Naive thymus-derived CD4-positive, alpha-beta T cell (primary cell): ENCODE data around the gene HAS3. TPM values are rescaled to one million over a fixed set of nuclear protein-coding genes. Genes with fewer than 3 reads are reported as not detected.

Source experiments
- ATAC-seq: fragments of 150-1000 bp; cut with Tn5 transposase; 2 replicates; pipeline ENCODE4 v1.10.0; 2021; ENCODE audit warnings: mild to moderate bottlenecking, moderate library complexity
- CTCF ChIA-PET: fragments of 350-600 bp; sonication (Branson Sonifier 250); formaldehyde crosslinking; loops from one replicate; lab custom pipeline; 2021; ENCODE audit warnings: antibody characterized with exemption; lab: Charles Lee
- POLR2A ChIA-PET: fragments of 350-600 bp; sonication (Branson Sonifier 250); formaldehyde crosslinking; loops from one replicate; lab custom pipeline; 2021; ENCODE audit warnings: antibody characterized with exemption, inconsistent platforms; lab: Charles Lee
- DNase-seq, 9 donors: peaks; one replicate each; pipeline versions ENCODE4 v3.0.0 to v3.0.0-alpha.2; 2020 to 2022; ENCODE audit warnings: mixed read lengths in 1 of 9
- H3K27ac ChIP-seq: one replicate; pipeline ENCODE4 v1.7.0; 2013; ENCODE audit warnings: mild to moderate bottlenecking, low read depth, low read length, moderate library complexity
- H3K27me3 ChIP-seq, 2 donors: one replicate each; pipeline ENCODE4 v1.7.0; 2013; ENCODE audit warnings: low read length in 2 of 2, mild to moderate bottlenecking in 2 of 2, moderate library complexity in 2 of 2; ENCODE audit not compliant: control insufficient read depth in 2 of 2, insufficient read depth in 2 of 2
- H3K36me3 ChIP-seq, 3 experiments: 1 replicate in 2 of 3; 2 replicates in 1 of 3; pipeline ENCODE4 v1.7.0; 2013; ENCODE audit warnings: low read length in 3 of 3, mild to moderate bottlenecking in 3 of 3, moderate library complexity in 1 of 3; ENCODE audit not compliant: insufficient read depth in 3 of 3, control insufficient read depth in 2 of 3
- H3K4me1 ChIP-seq, 2 donors: one replicate each; pipeline ENCODE4 v1.7.0; 2013; ENCODE audit warnings: low read length in 2 of 2, mild to moderate bottlenecking in 2 of 2, moderate library complexity in 1 of 2; ENCODE audit not compliant: control insufficient read depth in 2 of 2, insufficient read depth in 2 of 2
- H3K4me3 ChIP-seq: 2 replicates; pipeline ENCODE4 v1.7.0; 2013; ENCODE audit warnings: mild to moderate bottlenecking, low read length
- H3K9me3 ChIP-seq, 3 experiments: 1 replicate in 2 of 3; 2 replicates in 1 of 3; pipeline ENCODE4 v1.7.0; 2013; ENCODE audit warnings: low read length in 3 of 3; ENCODE audit not compliant: control insufficient read depth in 2 of 3
- H3K27ac Mint-ChIP-seq, 9 donors: one replicate each; pipeline ENCODE4 v1.8.0; 2020 to 2022; ENCODE audit warnings: mixed read lengths in 9 of 9, mild to moderate bottlenecking in 8 of 9, moderate library complexity in 5 of 9, inconsistent platforms in 2 of 9
- H3K27me3 Mint-ChIP-seq, 5 donors: one replicate each; pipeline ENCODE4 v1.8.0; 2021 to 2022; ENCODE audit warnings: mixed read lengths in 5 of 5, mild to moderate bottlenecking in 1 of 5
- H3K36me3 Mint-ChIP-seq, 5 donors: one replicate each; pipeline ENCODE4 v1.8.0; 2020 to 2022; ENCODE audit warnings: mixed read lengths in 5 of 5, mild to moderate bottlenecking in 3 of 5, inconsistent platforms in 1 of 5
- H3K4me1 Mint-ChIP-seq, 7 donors: one replicate each; pipeline ENCODE4 v1.8.0; 2020 to 2022; ENCODE audit warnings: mixed read lengths in 7 of 7, mild to moderate bottlenecking in 3 of 7, inconsistent platforms in 1 of 7
- H3K4me3 Mint-ChIP-seq, 10 donors: one replicate each; pipeline ENCODE4 v1.8.0; 2020 to 2022; ENCODE audit warnings: mild to moderate bottlenecking in 10 of 10, mixed read lengths in 10 of 10, moderate library complexity in 6 of 10, inconsistent platforms in 2 of 10
- H3K9me3 Mint-ChIP-seq, 11 donors: one replicate each; pipeline ENCODE4 v1.8.0; 2020 to 2022; ENCODE audit warnings: mixed read lengths in 11 of 11, mild to moderate bottlenecking in 4 of 11, inconsistent platforms in 1 of 11, moderate library complexity in 1 of 11
- intact Hi-C, 2 donors: fragments of 100-400 bp; cut with micrococcal nuclease; formaldehyde crosslinking; loops; one replicate each; pipeline ENCODE4 v1.15.1; 2023
- polyA plus RNA-seq, 2 donors: library from polyadenylated mRNA; unstranded; fragments of 300-500 nt; fragmentation: Illumina TruSeq; gene quantifications; one replicate each; pipeline ENCODE4 v1.2.3, GENCODE V29; 2021
- total RNA-seq, 6 experiments: library from RNA in 5 of 6; stranded (reverse) in 5 of 6; gene quantifications; 1 replicate in 5 of 6; 2 replicates in 1 of 6; pipeline ENCODE4 v1.2.3 and lab custom pipeline; 2021 to 2026

HAS3 gene
- total and polyA plus RNA-seq, 7 experiments from 2014 or later: 0.24 to 4.2 (median 2.9) TPM; not detected in 1

DNA sequence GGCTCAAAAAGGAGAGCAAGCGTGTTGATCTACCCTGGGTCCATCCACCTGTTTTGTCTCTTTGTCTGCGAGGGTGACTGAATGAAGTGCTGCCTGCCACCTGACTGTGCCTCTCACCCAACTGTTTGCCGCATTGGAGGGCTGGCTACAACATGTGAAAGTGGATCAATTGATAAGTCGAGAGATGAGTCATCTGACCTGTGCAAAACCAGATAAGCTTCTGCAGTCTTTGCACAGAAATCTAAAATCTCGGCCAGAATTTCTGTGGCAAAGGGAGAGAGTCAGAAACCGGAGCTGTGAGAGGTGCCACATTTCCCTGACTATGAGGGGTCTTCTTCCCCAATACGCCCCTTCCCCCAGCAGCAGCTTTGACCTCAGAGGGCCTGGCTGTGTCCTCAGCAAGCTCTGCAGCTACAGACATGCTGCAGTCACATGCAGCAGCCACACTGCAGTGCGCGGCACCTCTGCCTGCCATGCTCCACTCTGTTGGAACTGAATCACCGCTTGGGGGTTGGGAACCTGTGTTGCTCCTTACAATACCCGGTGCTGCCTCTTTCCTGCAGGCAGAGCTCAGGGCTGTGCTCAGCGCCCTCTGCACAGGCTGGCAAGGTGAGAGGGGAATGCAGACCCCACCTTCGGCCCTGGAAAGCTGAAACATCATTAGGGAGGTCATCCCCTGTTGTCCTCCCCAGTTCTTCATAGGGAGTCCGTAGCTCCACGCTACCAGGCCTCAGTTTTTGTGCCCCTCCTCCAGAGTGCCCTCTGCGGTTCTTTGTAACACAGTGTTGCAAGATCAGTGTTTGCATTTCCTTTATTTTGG is 16.2 kb upstream of the HAS3 start:
- ChIA-PET CTCF (no interaction called here), POLR2A (no interaction called here)
- H3K9me3 Mint-ChIP-seq: no peaks in the 10 kb centered on the region
- H3K4me1 Mint-ChIP-seq: peaks cover 0 to 16% (median 7%) of the 10 kb centered on the region in 7 donors
- no peak overlapping the region for H3K4me3 Mint-ChIP-seq
- DNase-seq: no peak
- Histone ChIP-seq H3K4me3 (no peak overlapping the region), H3K4me1 (peaks cover 0 to 4% of the 10 kb centered on the region in 2 donors), H3K36me3 (peaks cover 0 to 9% (median 0%) of the 10 kb centered on the region in 3 experiments), H3K27me3 (no peaks in the 10 kb centered on the region), H3K9me3 (no peaks in the 10 kb centered on the region), H3K27ac (no peak overlapping the region)
- no peaks in the 10 kb centered on the region for H3K27me3 Mint-ChIP-seq
- intact Hi-C loops: no loop called here
- peak overlapping the region in 4 of 9 donors; percentile 5 to 64 (median 30) for H3K27ac Mint-ChIP-seq
- H3K36me3 Mint-ChIP-seq: peaks cover 0 to 17% (median 4%) of the 10 kb centered on the region in 5 donors
- no peak for ATAC-seq

- ChIA-PET CTCF (interaction anchor here (0.8 to 0.9 kb wide), 2 partner anchors 18 to 29 kb away, joined by 3 read pairs; no protein-coding TSS in a partner anchor), POLR2A (interaction anchor here (1.5 kb wide), 1 partner anchor 39 kb away, joined by 3 read pairs; the partner anchor contains the start of gene UTP4)
- no peak overlapping the region for H3K27ac ChIP-seq
- Mint-ChIP-seq H3K9me3 (no peaks in the 10 kb centered on the region), H3K27ac (no peak overlapping the region), H3K27me3 (no peaks in the 10 kb centered on the region), H3K4me3 (no peak overlapping the region), H3K36me3 (peaks cover 0 to 4% (median 0%) of the 10 kb centered on the region in 5 donors), H3K4me1 (peaks cover 0 to 5% (median 0%) of the 10 kb centered on the region in 7 donors)
- no peak for DNase-seq
- no peaks in the 10 kb centered on the region for H3K9me3 ChIP-seq
- H3K27me3 ChIP-seq: no peaks in the 10 kb centered on the region
- H3K4me1 ChIP-seq: peaks cover 0 to 4% of the 10 kb centered on the region in 2 donors
- no peaks in the 10 kb centered on the region for H3K36me3 ChIP-seq
- H3K4me3 ChIP-seq: no peak overlapping the region
- no peak for ATAC-seq
- intact Hi-C loops: no loop called here
Measured at GRCh38 chr16:69093974-69094373, 11.5 kb upstream of the HAS3 start.

DNA sequence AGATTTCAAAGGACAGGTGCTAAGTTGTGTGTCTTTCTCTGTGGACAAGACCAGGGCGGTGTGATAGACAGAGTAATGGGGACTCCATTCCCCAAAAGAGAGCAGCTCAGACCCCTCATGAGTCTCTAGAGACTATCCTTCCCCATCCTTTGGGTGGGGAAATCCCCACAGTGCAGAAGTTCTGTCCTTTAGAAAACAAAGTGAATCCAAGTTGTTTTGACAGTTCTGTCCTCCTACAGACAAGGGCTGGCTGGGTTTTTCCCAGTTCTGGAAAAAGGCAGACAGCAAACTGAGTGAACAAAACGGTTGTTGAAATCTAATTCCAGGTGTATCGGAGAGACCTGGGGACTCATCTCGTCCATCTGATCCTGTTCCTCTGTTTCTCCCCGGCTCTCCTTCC is 11.0 kb upstream of the HAS3 start:
- no peak overlapping the region for H3K4me3 ChIP-seq
- ChIA-PET CTCF (interaction anchor here (0.8 kb wide), 1 partner anchor 29 kb away, joined by 3 read pairs; no protein-coding TSS in a partner anchor), POLR2A (interaction anchor here (1.5 kb wide), 1 partner anchor 38 kb away, joined by 3 read pairs; the partner anchor contains the start of gene UTP4)
- Mint-ChIP-seq H3K27ac (no peak overlapping the region), H3K4me3 (no peak overlapping the region), H3K36me3 (peaks cover 0 to 4% (median 0%) of the 10 kb centered on the region in 5 donors), H3K9me3 (no peaks in the 10 kb centered on the region), H3K4me1 (peaks cover 0 to under 1% (median 0%) of the 10 kb centered on the region in 7 donors), H3K27me3 (no peaks in the 10 kb centered on the region)
- H3K27me3 ChIP-seq: no peaks in the 10 kb centered on the region
- H3K27ac ChIP-seq: no peak overlapping the region
- H3K36me3 ChIP-seq: no peaks in the 10 kb centered on the region
- intact Hi-C loops: no loop called here
- ATAC-seq (no peak), DNase-seq (no peak)
- no peaks in the 10 kb centered on the region for H3K9me3 ChIP-seq
- H3K4me1 ChIP-seq: peaks cover 0 to under 1% of the 10 kb centered on the region in 2 donors

- POLR2A ChIA-PET: no interaction called here
- no peak for DNase-seq
Measured at GRCh38 chr16:69095193-69095592, 10.3 kb upstream of the HAS3 start.

GRCh38 chr16:69100071-69100691 is 5.3 kb upstream of the HAS3 start:
- peaks cover 5 to 23% (median 13%) of the 10 kb centered on the region in 5 donors for H3K27me3 Mint-ChIP-seq
- Histone ChIP-seq H3K27ac (no peak overlapping the region), H3K27me3 (peaks cover 0 to 2% of the 10 kb centered on the region in 2 donors), H3K4me3 (no peak overlapping the region), H3K9me3 (no peaks in the 10 kb centered on the region), H3K4me1 (peaks cover 1 to 2% of the 10 kb centered on the region in 2 donors), H3K36me3 (no peaks in the 10 kb centered on the region)
- H3K4me1 Mint-ChIP-seq: peaks cover under 1 to 4% (median 1%) of the 10 kb centered on the region in 7 donors
- ChIA-PET CTCF (no interaction called here), POLR2A (no interaction called here)
- intact Hi-C loops: no loop called here
- no peak overlapping the region for H3K27ac Mint-ChIP-seq
- DNase-seq: no peak
- H3K9me3 Mint-ChIP-seq: peaks cover 0 to 1% (median 0%) of the 10 kb centered on the region in 11 donors
- no peaks in the 10 kb centered on the region for H3K36me3 Mint-ChIP-seq
- H3K4me3 Mint-ChIP-seq: no peak overlapping the region
- no peak for ATAC-seq

More at GRCh38 chr16:69095193-69095592, 10.3 kb upstream of the HAS3 start:
- Mint-ChIP-seq H3K9me3 (no peaks in the 10 kb centered on the region), H3K4me1 (no peaks in the 10 kb centered on the region), H3K27me3 (no peaks in the 10 kb centered on the region), H3K27ac (no peak overlapping the region), H3K4me3 (no peak overlapping the region), H3K36me3 (peaks cover 0 to 4% (median 0%) of the 10 kb centered on the region in 5 donors)
- H3K36me3 ChIP-seq: no peaks in the 10 kb centered on the region
- H3K4me1 ChIP-seq: no peaks in the 10 kb centered on the region
- intact Hi-C loops: no loop called here
- H3K27ac ChIP-seq: no peak overlapping the region
- no peaks in the 10 kb centered on the region for H3K27me3 ChIP-seq
- no peak overlapping the region for H3K4me3 ChIP-seq
- CTCF ChIA-PET: no interaction called here
- ATAC-seq: no peak
- no peaks in the 10 kb centered on the region for H3K9me3 ChIP-seq

GRCh38 chr16:69106491-69107315 is 1.2 kb downstream of the HAS3 start:
- H3K27ac ChIP-seq: no peak overlapping the region
- no peak overlapping the region for H3K4me3 ChIP-seq
- Mint-ChIP-seq H3K27me3 (peaks cover 30 to 46% (median 42%) of the 10 kb centered on the region in 5 donors), H3K4me1 (peaks cover 12 to 26% (median 22%) of the 10 kb centered on the region in 7 donors), H3K9me3 (no peaks in the 10 kb centered on the region), H3K4me3 (peak overlapping the region; percentile 54 to 89 (median 66)), H3K36me3 (peaks cover 5 to 21% (median 19%) of the 10 kb centered on the region in 5 donors), H3K27ac (peak overlapping the region in 2 of 9 donors; percentile 30 to 62)
- peaks cover 0 to 22% of the 10 kb centered on the region in 2 donors for H3K27me3 ChIP-seq
- no peak for ATAC-seq
- POLR2A ChIA-PET: no interaction called here
- H3K36me3 ChIP-seq: peaks cover 0 to 13% (median 0%) of the 10 kb centered on the region in 3 experiments
- DNase-seq: no peak
- H3K4me1 ChIP-seq: peaks cover 10 to 32% of the 10 kb centered on the region in 2 donors
- no peaks in the 10 kb centered on the region for H3K9me3 ChIP-seq
- intact Hi-C loops: loop anchor here (5.0 kb wide), 1 partner anchor 579 kb away; no protein-coding TSS in a partner anchor
- CTCF ChIA-PET: no interaction called here
